Measurements from ENCODE around the gene HSD17B13.

HSD17B13 gene

GRCh38 chr4:87262886-87263285 is 59.8 kb downstream of the HSD17B13 start:
- DNase-seq (ENCODE audit: low spot score) = no peak

GRCh38 chr4:87260477-87260876 is 62.2 kb downstream of the HSD17B13 start:
- DNase-seq (ENCODE audit: low spot score) = no peak

- DNase-seq (ENCODE audit: low spot score) = no peak
These were observed 64.0 kb downstream of the HSD17B13 start for GRCh38 chr4:87258677-87259076.

GRCh38 chr4:87257523-87257922 is 65.2 kb downstream of the HSD17B13 start:
- DNase-seq (ENCODE audit: low spot score) = no peak

DNA sequence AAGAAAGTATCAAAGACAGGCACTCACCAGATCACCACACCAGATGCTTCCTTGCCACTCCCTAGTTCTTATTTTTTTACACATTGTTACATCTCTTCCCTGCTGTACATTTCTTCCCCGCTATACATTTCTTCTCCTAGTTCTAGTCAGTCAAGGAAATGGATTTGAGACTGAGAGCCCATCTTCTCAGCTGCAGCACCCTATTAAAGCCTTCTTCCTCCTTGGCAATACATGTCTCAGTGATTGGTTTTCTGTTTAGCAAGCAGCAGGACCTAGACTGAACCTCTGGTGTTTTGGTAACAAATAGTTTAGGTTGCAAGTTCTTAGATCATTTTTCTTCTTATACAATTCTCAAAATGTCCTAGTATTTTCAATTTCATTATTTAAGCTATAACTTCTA is 66.9 kb downstream of the HSD17B13 start:
- DNase-seq (ENCODE audit: low spot score) = no peak
